ENCODE data around the gene SMYD3.

Gene SMYD3

GRCh38 chr1:246278371-246278770 is 228.7 kb downstream of the SMYD3 start:
- Histone ChIP-seq H2AFZ (ENCODE audit: low read length, unreplicated experiment) (no peak overlapping the region), H3K4me1 (ENCODE audit: control insufficient read depth, insufficient read depth, low read length, unreplicated experiment) (no peaks in the 10 kb centered on the region), H3K27me3 (ENCODE audit: insufficient read depth, low read length) (no peaks in the 10 kb centered on the region), H3K4me3 (ENCODE audit: low read depth, low read length) (no peak overlapping the region), H3K79me2 (ENCODE audit: control insufficient read depth, insufficient read depth, low read length, unreplicated experiment) (no peaks in the 10 kb centered on the region), H3K27ac (ENCODE audit: low read depth, low read length) (no peak overlapping the region), H3K36me3 (ENCODE audit: insufficient read depth, low read length) (no peaks in the 10 kb centered on the region)

GRCh38 chr1:246275036-246275435 is 232.0 kb downstream of the SMYD3 start:
- H3K4me3 ChIP-seq (ENCODE audit: low read depth, low read length): no peak overlapping the region
- no peaks in the 10 kb centered on the region for H3K27me3 ChIP-seq (ENCODE audit: insufficient read depth, low read length)
- no peaks in the 10 kb centered on the region for H3K4me1 ChIP-seq (ENCODE audit: control insufficient read depth, insufficient read depth, low read length, unreplicated experiment)
- no peaks in the 10 kb centered on the region for H3K36me3 ChIP-seq (ENCODE audit: insufficient read depth, low read length)
- H3K79me2 ChIP-seq (ENCODE audit: control insufficient read depth, insufficient read depth, low read length, unreplicated experiment): no peaks in the 10 kb centered on the region
- H2AFZ ChIP-seq (ENCODE audit: low read length, unreplicated experiment): no peak overlapping the region
- H3K27ac ChIP-seq (ENCODE audit: low read depth, low read length): no peak overlapping the region

- Histone ChIP-seq H2AFZ (ENCODE audit: low read length, unreplicated experiment) (no peak overlapping the region), H3K27me3 (ENCODE audit: insufficient read depth, low read length) (no peaks in the 10 kb centered on the region), H3K4me3 (ENCODE audit: low read depth, low read length) (no peak overlapping the region), H3K36me3 (ENCODE audit: insufficient read depth, low read length) (no peaks in the 10 kb centered on the region), H3K79me2 (ENCODE audit: control insufficient read depth, insufficient read depth, low read length, unreplicated experiment) (no peaks in the 10 kb centered on the region), H3K4me1 (ENCODE audit: control insufficient read depth, insufficient read depth, low read length, unreplicated experiment) (no peaks in the 10 kb centered on the region), H3K27ac (ENCODE audit: low read depth, low read length) (no peak overlapping the region)
Observed at GRCh38 chr1:246274186-246274585, 232.9 kb downstream of the SMYD3 start.

GRCh38 chr1:246271516-246271915 is 235.6 kb downstream of the SMYD3 start:
- Histone ChIP-seq H3K4me3 (ENCODE audit: low read depth, low read length) (no peak overlapping the region), H3K27me3 (ENCODE audit: insufficient read depth, low read length) (no peaks in the 10 kb centered on the region), H2AFZ (ENCODE audit: low read length, unreplicated experiment) (no peak overlapping the region), H3K36me3 (ENCODE audit: insufficient read depth, low read length) (no peaks in the 10 kb centered on the region), H3K27ac (ENCODE audit: low read depth, low read length) (no peak overlapping the region), H3K4me1 (ENCODE audit: control insufficient read depth, insufficient read depth, low read length, unreplicated experiment) (no peaks in the 10 kb centered on the region), H3K79me2 (ENCODE audit: control insufficient read depth, insufficient read depth, low read length, unreplicated experiment) (no peaks in the 10 kb centered on the region)

GRCh38 chr1:246270236-246270635 is 236.8 kb downstream of the SMYD3 start:
- Histone ChIP-seq H3K27me3 (ENCODE audit: insufficient read depth, low read length) (no peaks in the 10 kb centered on the region), H3K4me1 (ENCODE audit: control insufficient read depth, insufficient read depth, low read length, unreplicated experiment) (no peaks in the 10 kb centered on the region), H3K79me2 (ENCODE audit: control insufficient read depth, insufficient read depth, low read length, unreplicated experiment) (no peaks in the 10 kb centered on the region), H3K4me3 (ENCODE audit: low read depth, low read length) (no peak overlapping the region), H3K27ac (ENCODE audit: low read depth, low read length) (no peak overlapping the region), H2AFZ (ENCODE audit: low read length, unreplicated experiment) (no peak overlapping the region), H3K36me3 (ENCODE audit: insufficient read depth, low read length) (no peaks in the 10 kb centered on the region)

GRCh38 chr1:246269466-246269865 is 237.6 kb downstream of the SMYD3 start:
- Histone ChIP-seq H3K36me3 (ENCODE audit: insufficient read depth, low read length) (no peaks in the 10 kb centered on the region), H2AFZ (ENCODE audit: low read length, unreplicated experiment) (no peak overlapping the region), H3K27me3 (ENCODE audit: insufficient read depth, low read length) (no peaks in the 10 kb centered on the region), H3K27ac (ENCODE audit: low read depth, low read length) (no peak overlapping the region), H3K4me3 (ENCODE audit: low read depth, low read length) (no peak overlapping the region), H3K79me2 (ENCODE audit: control insufficient read depth, insufficient read depth, low read length, unreplicated experiment) (no peaks in the 10 kb centered on the region), H3K4me1 (ENCODE audit: control insufficient read depth, insufficient read depth, low read length, unreplicated experiment) (no peaks in the 10 kb centered on the region)

GRCh38 chr1:246267896-246268295 is 239.2 kb downstream of the SMYD3 start:
- H3K4me1 ChIP-seq (ENCODE audit: control insufficient read depth, insufficient read depth, low read length, unreplicated experiment): no peaks in the 10 kb centered on the region
- no peaks in the 10 kb centered on the region for H3K27me3 ChIP-seq (ENCODE audit: insufficient read depth, low read length)
- no peak overlapping the region for H3K27ac ChIP-seq (ENCODE audit: low read depth, low read length)
- H3K36me3 ChIP-seq (ENCODE audit: insufficient read depth, low read length): no peaks in the 10 kb centered on the region
- no peaks in the 10 kb centered on the region for H3K79me2 ChIP-seq (ENCODE audit: control insufficient read depth, insufficient read depth, low read length, unreplicated experiment)
- no peak overlapping the region for H2AFZ ChIP-seq (ENCODE audit: low read length, unreplicated experiment)
- no peak overlapping the region for H3K4me3 ChIP-seq (ENCODE audit: low read depth, low read length)

GRCh38 chr1:246267426-246267825 is 239.7 kb downstream of the SMYD3 start:
- Histone ChIP-seq H3K27me3 (ENCODE audit: insufficient read depth, low read length) (no peaks in the 10 kb centered on the region), H3K4me1 (ENCODE audit: control insufficient read depth, insufficient read depth, low read length, unreplicated experiment) (no peaks in the 10 kb centered on the region), H3K36me3 (ENCODE audit: insufficient read depth, low read length) (no peaks in the 10 kb centered on the region), H3K79me2 (ENCODE audit: control insufficient read depth, insufficient read depth, low read length, unreplicated experiment) (no peaks in the 10 kb centered on the region), H3K27ac (ENCODE audit: low read depth, low read length) (no peak overlapping the region), H3K4me3 (ENCODE audit: low read depth, low read length) (no peak overlapping the region), H2AFZ (ENCODE audit: low read length, unreplicated experiment) (no peak overlapping the region)

- H2AFZ ChIP-seq (ENCODE audit: low read length, unreplicated experiment): no peak overlapping the region
- no peaks in the 10 kb centered on the region for H3K4me1 ChIP-seq (ENCODE audit: control insufficient read depth, insufficient read depth, low read length, unreplicated experiment)
- H3K27me3 ChIP-seq (ENCODE audit: insufficient read depth, low read length): no peaks in the 10 kb centered on the region
- no peak overlapping the region for H3K4me3 ChIP-seq (ENCODE audit: low read depth, low read length)
- H3K36me3 ChIP-seq (ENCODE audit: insufficient read depth, low read length): no peaks in the 10 kb centered on the region
- no peak overlapping the region for H3K27ac ChIP-seq (ENCODE audit: low read depth, low read length)
- H3K79me2 ChIP-seq (ENCODE audit: control insufficient read depth, insufficient read depth, low read length, unreplicated experiment): no peaks in the 10 kb centered on the region
Observed at GRCh38 chr1:246265481-246265880, 241.6 kb downstream of the SMYD3 start.

- H3K27me3 ChIP-seq (ENCODE audit: insufficient read depth, low read length): no peaks in the 10 kb centered on the region
- no peak overlapping the region for H2AFZ ChIP-seq (ENCODE audit: low read length, unreplicated experiment)
- no peaks in the 10 kb centered on the region for H3K79me2 ChIP-seq (ENCODE audit: control insufficient read depth, insufficient read depth, low read length, unreplicated experiment)
- no peak overlapping the region for H3K4me3 ChIP-seq (ENCODE audit: low read depth, low read length)
- no peak overlapping the region for H3K27ac ChIP-seq (ENCODE audit: low read depth, low read length)
- H3K36me3 ChIP-seq (ENCODE audit: insufficient read depth, low read length): no peaks in the 10 kb centered on the region
- no peaks in the 10 kb centered on the region for H3K4me1 ChIP-seq (ENCODE audit: control insufficient read depth, insufficient read depth, low read length, unreplicated experiment)
Observed at GRCh38 chr1:246262281-246262680, 244.8 kb downstream of the SMYD3 start.

- H3K4me3 ChIP-seq (ENCODE audit: low read depth, low read length): no peak overlapping the region
- no peak overlapping the region for H2AFZ ChIP-seq (ENCODE audit: low read length, unreplicated experiment)
- no peaks in the 10 kb centered on the region for H3K27me3 ChIP-seq (ENCODE audit: insufficient read depth, low read length)
- no peaks in the 10 kb centered on the region for H3K4me1 ChIP-seq (ENCODE audit: control insufficient read depth, insufficient read depth, low read length, unreplicated experiment)
- no peak overlapping the region for H3K27ac ChIP-seq (ENCODE audit: low read depth, low read length)
- H3K79me2 ChIP-seq (ENCODE audit: control insufficient read depth, insufficient read depth, low read length, unreplicated experiment): no peaks in the 10 kb centered on the region
- H3K36me3 ChIP-seq (ENCODE audit: insufficient read depth, low read length): no peaks in the 10 kb centered on the region
Observed at GRCh38 chr1:246261639-246262038, 245.4 kb downstream of the SMYD3 start.
